ENCODE results near the gene DHRS11.

The DHRS11 gene

DNA sequence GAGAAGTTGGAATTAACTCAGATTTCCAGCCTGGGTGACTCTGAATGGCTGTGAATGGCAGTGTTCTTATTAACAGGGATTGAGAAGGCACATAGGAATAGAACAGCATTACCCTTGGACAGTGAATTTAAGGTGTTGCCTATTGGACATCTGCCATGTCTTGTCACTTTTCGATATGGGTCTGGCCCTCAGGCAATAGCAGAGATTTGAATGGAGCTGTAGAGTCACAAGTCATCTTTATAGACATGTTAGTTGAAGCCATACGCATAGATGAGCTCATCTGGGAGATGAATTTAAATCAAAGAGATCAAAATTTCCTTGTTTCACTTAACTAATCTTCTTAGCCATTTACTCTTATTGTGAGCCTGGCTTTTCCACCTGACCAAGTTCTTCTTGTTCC lies 14.9 kb upstream of the DHRS11 start:
- no peak for TF ChIP-seq GATA3 (IDR thresholded peaks at IDR 0.05; ENCODE audit: low read depth, low read length)
- no peak for TF ChIP-seq GATA2 (IDR thresholded peaks at IDR 0.05; ENCODE audit: low read depth, low read length)

DNA sequence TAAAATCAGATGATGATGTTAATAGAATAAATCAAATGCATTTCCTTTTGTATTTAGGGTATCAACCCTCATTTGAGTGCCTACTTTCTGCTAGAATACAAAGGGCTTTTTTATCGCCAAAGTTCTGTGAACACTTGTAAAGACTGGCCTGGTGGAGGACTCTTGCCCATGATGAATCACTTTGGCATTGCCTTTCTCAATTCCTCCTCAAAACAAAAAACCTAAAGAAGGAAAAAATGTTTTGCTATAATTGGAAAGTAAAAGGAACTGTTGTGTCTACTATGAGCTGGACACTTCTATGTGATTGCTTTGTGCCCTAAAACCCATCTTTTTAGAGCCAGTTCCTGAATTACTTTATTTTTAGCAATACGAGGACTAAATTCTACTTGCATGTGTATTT lies 13.0 kb upstream of the DHRS11 start:
- TF ChIP-seq GATA2 (IDR thresholded peaks at IDR 0.05; ENCODE audit: low read depth, low read length): no peak
- TF ChIP-seq GATA3 (IDR thresholded peaks at IDR 0.05; ENCODE audit: low read depth, low read length): no peak

- TF ChIP-seq GATA2 (IDR thresholded peaks at IDR 0.05; ENCODE audit: low read depth, low read length) (no peak), GATA3 (IDR thresholded peaks at IDR 0.05; ENCODE audit: low read depth, low read length) (no peak)
These were observed 7.9 kb upstream of the DHRS11 start for GRCh38 chr17:36583787-36584186.

DNA sequence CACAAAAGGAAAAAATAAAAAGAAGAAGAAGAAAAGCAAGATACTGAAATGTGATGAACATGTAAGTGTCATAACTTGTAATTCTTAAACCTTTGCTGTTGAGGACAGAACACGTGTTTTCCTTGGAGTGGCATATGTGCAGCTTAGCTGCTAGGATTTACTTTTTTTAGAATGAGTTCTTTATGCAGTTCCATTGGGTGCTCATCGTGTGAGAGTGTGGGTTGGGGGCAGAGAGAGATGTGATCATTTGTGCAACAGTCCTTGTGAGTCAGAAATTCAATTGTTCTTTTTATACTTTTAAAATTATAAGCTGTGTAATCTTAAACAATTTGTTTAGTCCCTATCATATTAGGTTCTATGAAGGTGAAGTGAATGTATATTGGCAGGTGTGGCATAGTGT lies 5.5 kb upstream of the DHRS11 start:
- TF ChIP-seq GATA3 (IDR thresholded peaks at IDR 0.05; ENCODE audit: low read depth, low read length) (no peak), GATA2 (IDR thresholded peaks at IDR 0.05; ENCODE audit: low read depth, low read length) (no peak)

DNA sequence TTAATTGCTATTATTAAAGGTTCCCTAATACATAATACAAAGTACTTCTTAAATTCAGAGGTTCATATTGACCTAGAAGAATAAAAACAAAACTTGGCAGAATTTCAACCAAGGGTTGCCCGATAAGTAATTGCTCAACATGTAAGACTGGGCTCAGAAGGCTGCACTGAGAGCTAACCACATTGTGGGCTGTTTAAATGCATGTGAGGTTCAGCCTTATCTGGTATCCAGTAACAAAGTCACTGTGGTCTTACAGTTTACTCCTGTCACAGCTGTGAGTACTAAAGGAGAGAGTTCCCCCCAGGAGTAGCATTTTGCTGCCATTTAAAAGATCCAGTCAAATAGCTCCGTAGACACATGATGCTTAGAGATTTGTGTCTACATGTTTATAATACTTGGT lies 1.6 kb upstream of the DHRS11 start:
- TF ChIP-seq GATA3 (IDR thresholded peaks at IDR 0.05; ENCODE audit: low read depth, low read length): no peak

DNA sequence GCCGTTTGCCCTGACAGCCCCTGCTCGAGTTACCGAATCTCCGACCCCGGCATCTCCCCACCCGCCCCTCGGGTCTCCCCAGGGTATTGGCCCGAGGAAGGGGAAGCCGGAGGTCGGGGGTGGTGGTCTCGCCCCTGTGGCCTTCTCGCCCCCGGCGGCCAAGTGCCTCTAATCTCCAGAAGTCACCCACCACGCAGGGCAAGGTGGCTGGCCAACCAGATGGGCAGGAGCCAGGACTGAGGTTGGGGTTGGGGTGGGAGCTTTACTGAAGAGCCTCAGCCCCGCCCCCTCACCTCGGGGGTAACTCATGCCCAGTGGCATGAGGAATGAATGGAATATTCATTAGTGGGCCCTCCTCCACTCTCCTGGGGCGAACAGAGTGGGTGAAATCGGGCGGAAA lies 637 bp downstream of the DHRS11 start:
- TF ChIP-seq GATA3 (IDR thresholded peaks at IDR 0.05; ENCODE audit: low read depth, low read length) (no peak), GATA2 (IDR thresholded peaks at IDR 0.05; ENCODE audit: low read depth, low read length) (no peak)

DNA sequence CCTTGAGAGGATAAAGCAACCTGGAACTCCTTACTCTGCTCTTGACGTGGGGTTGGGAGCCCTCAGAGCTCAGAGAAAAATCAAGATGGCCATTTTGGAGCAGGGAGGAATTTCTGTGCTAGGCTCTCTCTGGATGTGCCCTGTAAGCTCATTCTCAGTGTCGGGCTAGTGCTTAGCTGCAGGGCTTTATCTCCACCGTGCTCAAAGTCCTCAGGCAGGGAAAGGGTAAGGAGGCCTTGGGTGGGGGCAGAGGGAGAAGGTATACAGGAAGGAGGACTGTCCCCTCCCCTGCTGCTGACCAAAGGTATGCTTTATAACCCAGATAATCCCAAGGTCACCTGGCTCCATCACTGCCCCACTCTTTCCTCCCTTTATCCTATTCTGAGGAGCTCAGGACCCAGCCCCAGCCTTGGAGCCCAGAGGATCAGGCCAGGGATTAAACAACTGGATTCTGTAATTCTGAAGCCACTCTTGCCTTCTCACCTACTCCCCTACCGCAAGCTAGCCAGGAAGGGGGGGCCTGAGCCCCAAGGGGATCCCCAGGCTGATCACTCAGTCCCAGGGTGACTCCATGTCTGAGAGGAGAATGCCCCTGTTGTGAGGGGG lies 1.1 kb downstream of the DHRS11 start:
- TF ChIP-seq GATA2 (IDR thresholded peaks at IDR 0.05; ENCODE audit: low read depth, low read length): no peak
- no peak for TF ChIP-seq GATA3 (IDR thresholded peaks at IDR 0.05; ENCODE audit: low read depth, low read length)

DNA sequence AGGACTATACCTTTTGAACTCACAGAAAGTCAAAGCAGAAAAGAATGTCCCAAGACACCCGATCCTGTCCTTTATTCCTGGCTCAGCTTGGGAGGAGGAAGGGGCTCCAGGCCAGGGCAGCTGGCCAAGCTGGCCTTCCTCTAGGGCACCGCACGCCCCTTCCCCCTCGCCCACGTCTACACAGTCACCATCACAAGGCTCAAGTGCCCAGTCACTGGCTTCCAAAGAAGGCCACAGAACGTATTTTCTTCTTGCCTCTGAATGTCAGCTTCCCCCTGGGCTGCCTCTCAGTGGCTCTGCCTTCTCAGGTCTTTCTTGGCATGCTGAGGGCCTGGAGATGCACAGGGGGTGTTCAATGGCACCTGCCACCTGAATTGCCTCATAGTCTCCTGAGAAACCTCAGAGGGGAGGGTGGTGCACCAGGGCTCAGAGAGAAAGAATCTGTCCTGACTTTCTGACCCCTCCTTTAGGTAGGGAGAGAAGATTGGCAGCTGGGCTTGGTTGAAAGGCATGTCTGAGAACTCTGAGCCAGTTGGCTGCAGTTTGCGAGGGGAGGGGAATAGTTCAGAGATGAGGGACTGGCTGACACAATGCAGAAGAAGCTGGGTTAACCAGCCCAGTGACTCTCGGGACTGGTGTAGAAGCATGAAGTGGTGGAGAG lies 2.1 kb downstream of the DHRS11 start:
- TF ChIP-seq GATA2 (IDR thresholded peaks at IDR 0.05; ENCODE audit: low read depth, low read length) (no peak), GATA3 (IDR thresholded peaks at IDR 0.05; ENCODE audit: low read depth, low read length) (no peak)

DNA sequence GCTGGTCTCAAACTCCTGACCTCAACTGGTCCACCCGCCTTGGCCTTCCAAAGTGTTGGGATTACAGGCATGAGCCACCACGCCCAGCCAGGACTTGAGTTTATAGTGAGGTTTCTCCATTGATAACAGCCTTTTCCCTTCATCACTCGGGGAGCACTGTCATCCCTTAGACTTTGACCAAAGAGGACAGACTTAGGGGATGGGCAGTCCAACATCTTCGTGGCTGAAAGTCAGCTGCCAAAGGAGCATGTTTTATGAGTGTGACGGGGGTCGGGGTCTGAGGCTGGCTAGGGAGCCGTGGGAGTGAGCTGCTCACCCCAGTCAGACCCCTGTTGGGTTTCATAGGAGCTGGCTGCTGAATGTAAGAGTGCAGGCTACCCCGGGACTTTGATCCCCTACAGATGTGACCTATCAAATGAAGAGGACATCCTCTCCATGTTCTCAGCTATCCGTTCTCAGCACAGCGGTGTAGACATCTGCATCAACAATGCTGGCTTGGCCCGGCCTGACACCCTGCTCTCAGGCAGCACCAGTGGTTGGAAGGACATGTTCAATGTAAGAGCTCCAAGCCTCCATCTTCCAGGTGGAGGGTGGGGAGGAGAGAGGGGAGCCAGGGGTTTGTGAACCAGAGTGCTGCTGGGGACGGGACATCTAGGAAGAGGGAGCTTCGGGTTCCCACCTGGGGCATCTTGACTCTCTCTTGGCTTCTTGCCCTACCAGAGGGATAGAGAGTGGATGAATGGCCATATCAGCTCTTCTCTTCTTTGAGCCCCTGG lies 3.1 kb downstream of the DHRS11 start:
- no peak for TF ChIP-seq GATA2 (IDR thresholded peaks at IDR 0.05; ENCODE audit: low read depth, low read length)
- no peak for TF ChIP-seq GATA3 (IDR thresholded peaks at IDR 0.05; ENCODE audit: low read depth, low read length)

DNA sequence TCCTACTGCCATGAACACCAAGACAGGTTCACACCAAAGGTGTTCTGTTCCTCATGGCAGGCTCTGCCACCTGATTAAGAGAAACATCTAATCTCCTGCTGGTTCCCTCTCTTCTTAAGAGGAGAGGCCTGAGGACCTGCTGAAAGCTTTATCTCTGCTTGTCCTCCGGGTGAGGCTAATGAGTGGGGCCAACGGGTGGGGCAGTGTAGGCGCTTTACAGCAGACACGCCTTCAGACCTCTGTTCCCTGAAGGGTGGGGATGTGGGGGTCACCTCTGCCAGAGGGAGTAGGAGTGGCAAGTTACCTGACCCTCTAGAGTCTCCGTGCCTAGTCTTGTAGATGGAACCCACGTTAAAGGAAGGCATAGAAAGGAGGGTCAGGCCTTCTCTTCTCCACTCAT lies 5.5 kb downstream of the DHRS11 start:
- TF ChIP-seq GATA2 (IDR thresholded peaks at IDR 0.05; ENCODE audit: low read depth, low read length): no peak
- no peak for TF ChIP-seq GATA3 (IDR thresholded peaks at IDR 0.05; ENCODE audit: low read depth, low read length)

DNA sequence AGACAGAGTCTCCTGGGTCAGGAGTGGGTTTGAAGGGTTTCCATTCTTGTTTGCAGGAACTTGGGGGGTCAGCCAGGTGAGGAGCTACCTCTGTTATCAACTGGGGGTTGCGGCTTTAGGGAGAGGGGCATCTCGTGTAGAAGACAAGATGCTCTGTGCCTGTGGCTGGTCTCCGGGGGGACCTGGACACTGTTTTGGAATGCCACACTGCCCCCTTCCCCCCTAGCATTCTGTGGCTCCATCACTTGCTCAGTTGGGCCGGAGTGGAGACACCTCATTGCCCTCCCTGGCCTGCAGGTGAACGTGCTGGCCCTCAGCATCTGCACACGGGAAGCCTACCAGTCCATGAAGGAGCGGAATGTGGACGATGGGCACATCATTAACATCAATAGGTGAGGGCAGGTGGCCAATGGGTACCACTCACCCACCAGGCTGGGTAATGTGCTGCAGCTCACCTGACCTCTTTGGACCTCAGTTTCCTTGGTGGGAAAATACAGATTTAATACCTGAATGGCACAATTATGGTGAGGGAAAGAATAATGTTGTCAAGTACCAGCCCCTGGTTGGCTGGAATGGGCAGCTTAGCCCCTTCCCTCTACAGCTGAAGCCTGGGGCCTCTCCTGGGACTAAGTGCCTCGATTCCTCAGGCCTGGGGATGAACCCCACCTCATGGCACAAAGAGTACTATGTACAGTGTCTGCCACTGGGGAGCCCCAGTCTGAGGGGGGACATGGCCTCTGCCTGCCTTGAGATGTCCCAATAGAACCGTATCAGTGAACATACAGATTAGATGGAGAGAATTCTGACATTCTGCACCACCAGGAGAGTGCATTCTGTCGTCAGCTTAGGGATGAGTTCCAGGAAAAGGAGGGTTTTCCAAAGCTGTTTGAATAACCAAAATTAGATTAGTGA lies 6.4 kb downstream of the DHRS11 start:
- TF ChIP-seq GATA2 (IDR thresholded peaks at IDR 0.05; ENCODE audit: low read depth, low read length): no peak
- no peak for TF ChIP-seq GATA3 (IDR thresholded peaks at IDR 0.05; ENCODE audit: low read depth, low read length)

DNA sequence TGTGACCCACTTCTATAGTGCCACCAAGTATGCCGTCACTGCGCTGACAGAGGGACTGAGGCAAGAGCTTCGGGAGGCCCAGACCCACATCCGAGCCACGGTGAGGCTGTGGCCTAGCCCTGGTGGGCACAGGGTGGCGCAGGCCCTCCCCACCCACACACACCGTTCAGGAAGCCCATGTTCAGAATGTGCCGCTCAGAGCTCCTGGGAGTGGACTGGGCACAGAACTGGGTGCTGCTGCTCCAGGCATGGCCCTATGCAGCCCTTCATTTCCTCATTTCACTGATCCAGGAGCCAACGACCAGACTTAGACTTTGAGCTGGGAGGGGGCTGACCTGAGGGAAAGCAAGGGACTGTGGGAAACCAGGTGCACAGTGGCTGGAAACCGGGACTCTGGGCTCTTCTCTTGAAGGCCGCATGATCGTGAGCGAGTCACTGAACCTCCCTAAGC lies 7.3 kb downstream of the DHRS11 start:
- TF ChIP-seq GATA2 (IDR thresholded peaks at IDR 0.05; ENCODE audit: low read depth, low read length) (no peak), GATA3 (IDR thresholded peaks at IDR 0.05; ENCODE audit: low read depth, low read length) (no peak)

- no peak for TF ChIP-seq GATA3 (IDR thresholded peaks at IDR 0.05; ENCODE audit: low read depth, low read length)
- no peak for TF ChIP-seq GATA2 (IDR thresholded peaks at IDR 0.05; ENCODE audit: low read depth, low read length)
These were observed 8.0 kb downstream of the DHRS11 start for GRCh38 chr17:36599546-36600250.
